Activated CD8-positive, alpha-beta memory T cell treated with anti-CD3 and anti-CD28 coated beads for 4 hours (primary cell): ENCODE results near the gene CTNNA1.

ENCODE experiments used
- DNase-seq, 2 donors: peaks; one replicate each; pipeline ENCODE4 v3.0.0-alpha.2; 2020; ENCODE audit warnings: low read depth in 2 of 2

Gene CTNNA1

GRCh38 chr5:138849882-138850281 lies 96.7 kb downstream of the CTNNA1 start:
- no peak for DNase-seq

GRCh38 chr5:138850865-138851435 lies 97.7 kb downstream of the CTNNA1 start:
- DNase-seq = no peak

GRCh38 chr5:138853132-138853531 lies 99.9 kb downstream of the CTNNA1 start:
- DNase-seq = no peak

- DNase-seq = no peak
Measured at GRCh38 chr5:138867011-138867410, 113.8 kb downstream of the CTNNA1 start.

GRCh38 chr5:138869038-138869437 lies 115.8 kb downstream of the CTNNA1 start:
- DNase-seq = no peak

- no peak for DNase-seq
Measured at GRCh38 chr5:138869763-138870500, 116.7 kb downstream of the CTNNA1 start.

- DNase-seq = no peak
Measured at GRCh38 chr5:138870611-138871010, 117.4 kb downstream of the CTNNA1 start.

- DNase-seq = no peak
Measured at GRCh38 chr5:138872841-138873465, 119.7 kb downstream of the CTNNA1 start.

- DNase-seq = no peak
Measured at GRCh38 chr5:138873466-138874221, 120.4 kb downstream of the CTNNA1 start.

- DNase-seq = no peak
Measured at GRCh38 chr5:138874241-138874640, 121.0 kb downstream of the CTNNA1 start.

GRCh38 chr5:138874771-138875551 lies 121.7 kb downstream of the CTNNA1 start, which contains the start of gene LRRTM2:
Gene LRRTM2 (minus strand): TSS chr5:138875335. CDS start chr5:138874911, 424 bp downstream.
- no peak for DNase-seq

GRCh38 chr5:138875552-138875875 lies 122.3 kb downstream of the CTNNA1 start:
- no peak for DNase-seq

- no peak for DNase-seq
Measured at GRCh38 chr5:138875946-138876345, 122.7 kb downstream of the CTNNA1 start.

GRCh38 chr5:138876811-138877210 lies 123.6 kb downstream of the CTNNA1 start:
- no peak for DNase-seq

- no peak for DNase-seq
Measured at GRCh38 chr5:138878437-138879235, 125.4 kb downstream of the CTNNA1 start.

GRCh38 chr5:138883211-138883610 lies 130.0 kb downstream of the CTNNA1 start:
- DNase-seq = no peak

- DNase-seq = no peak
Measured at GRCh38 chr5:138884094-138884493, 130.9 kb downstream of the CTNNA1 start.

- no peak for DNase-seq
Measured at GRCh38 chr5:138884554-138884953, 131.3 kb downstream of the CTNNA1 start.

- no peak for DNase-seq
Measured at GRCh38 chr5:138889994-138890393, 136.8 kb downstream of the CTNNA1 start.

GRCh38 chr5:138890644-138891043 lies 137.4 kb downstream of the CTNNA1 start:
- DNase-seq = no peak

- DNase-seq = no peak
Measured at GRCh38 chr5:138895918-138896317, 142.7 kb downstream of the CTNNA1 start.
